Measurements from ENCODE around the gene ADORA2A. TPM values are rescaled to one million over a fixed set of nuclear protein-coding genes. Genes with fewer than 3 reads are reported as not detected.

ADORA2A gene
- total and polyA plus RNA-seq, 2 of the 8 experiments (the other 6 are each of a cell fraction or from before 2014, with no cell fraction given): 7.1 to 20.3 TPM

GRCh38 chr22:24426851-24427499 is 424 bp upstream of the ADORA2A start:
- CTCF ChIA-PET (ENCODE audit: partially characterized antibody): interaction anchor here (0.5 to 3.4 kb wide), 9 partner anchors 9 to 342 kb away, joined by 3 to 33 read pairs (median 4); no protein-coding TSS in a partner anchor
- no peak overlapping the region for H4K5ac ChIP-seq (ENCODE audit: insufficient read length, low read depth, low read length)
- FAIRE-seq: no peak
- TF ChIP-seq SP2 (IDR thresholded peaks at IDR 0.05; ENCODE audit: low read length): no peak
- no peak for TF ChIP-seq CHD2 (IDR thresholded peaks at IDR 0.05; ENCODE audit: low read length)
- no peak for TF ChIP-seq USF2 (IDR thresholded peaks at IDR 0.05; ENCODE audit: low read length)
- no peak for TF ChIP-seq TBP (IDR thresholded peaks at IDR 0.05; ENCODE audit: low read depth, low read length)
- TF ChIP-seq ATF2 (IDR thresholded peaks at IDR 0.05; ENCODE audit: low read length): no peak
- TF ChIP-seq, protein P1, sequence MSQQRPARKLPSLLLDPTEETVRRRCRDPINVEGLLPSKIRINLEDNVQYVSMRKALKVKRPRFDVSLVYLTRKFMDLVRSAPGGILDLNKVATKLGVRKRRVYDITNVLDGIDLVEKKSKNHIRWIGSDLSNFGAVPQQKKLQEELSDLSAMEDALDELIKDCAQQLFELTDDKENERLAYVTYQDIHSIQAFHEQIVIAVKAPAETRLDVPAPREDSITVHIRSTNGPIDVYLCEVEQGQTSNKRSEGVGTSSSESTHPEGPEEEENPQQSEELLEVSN (IDR thresholded peaks at IDR 0.05): no peak
- no peak for TF ChIP-seq GTF2F1 (IDR thresholded peaks at IDR 0.05; ENCODE audit: borderline replicate concordance, low read depth, low read length)
- TF ChIP-seq ATF3 (IDR thresholded peaks at IDR 0.05; ENCODE audit: insufficient read depth, low read depth, low read length): no peak

More at GRCh38 chr22:24426851-24427499, 424 bp upstream of the ADORA2A start:
- no peak for DNase-seq (ENCODE audit: low read depth in 1 of 2, low spot score in 2 of 2)
- no peak overlapping the region for H3K56ac ChIP-seq (replicated peaks; ENCODE audit: insufficient read length, low read depth, low read length)
- H3K4me3 ChIP-seq (ENCODE audit: extremely low read depth in 1 of 4, insufficient read depth in 2 of 4, low read depth in 3 of 4, low read length in 4 of 4): no peak overlapping the region
- H3K27me3 ChIP-seq (replicated peaks in 1 of 4; ENCODE audit: control insufficient read depth in 3 of 4, extremely low read depth in 1 of 4, insufficient read depth in 3 of 4, low read length in 3 of 4): peaks cover 3 to 23% (median 15%) of the 10 kb centered on the region in 4 experiments
- POLR2A ChIA-PET (ENCODE audit: partially characterized antibody): interaction anchor here (0.9 to 1.7 kb wide), 2 partner anchors 17 to 128 kb away, joined by 3 to 4 read pairs; partner anchors contain the start of gene GUCD1
- H2BK120ac ChIP-seq (replicated peaks; ENCODE audit: low read depth, low read length): no peak overlapping the region
- H3K36me3 ChIP-seq (ENCODE audit: control insufficient read depth in 2 of 4, insufficient read depth in 4 of 4, low read length in 3 of 4): no peaks in the 10 kb centered on the region
- WGBS, 2 experiments (ENCODE audit: extremely low coverage in 1 of 2, insufficient coverage in 1 of 2, insufficient read length in 1 of 2, insufficient replicate concordance in 2 of 2, low coverage in 1 of 2, low lambda C conversion rate in 2 of 2, missing lambda C conversion rate in 1 of 2): 89% methylated on average over 16 of the region's 19 CpGs; no CpG with 5 or more reads in 1 of the 2 experiments
- H2BK20ac ChIP-seq (ENCODE audit: low read length): no peak overlapping the region
- H2BK15ac ChIP-seq (ENCODE audit: low read length): no peak overlapping the region
- H3K23ac ChIP-seq (ENCODE audit: insufficient read length): no peak overlapping the region
- no peaks in the 10 kb centered on the region for H4K20me1 ChIP-seq (replicated peaks in 1 of 2; ENCODE audit: control insufficient read depth in 1 of 2, insufficient read depth in 2 of 2, low read length in 2 of 2)
- H3K79me1 ChIP-seq (ENCODE audit: low read depth, low read length): no peaks in the 10 kb centered on the region
- no peak overlapping the region; the same call in none of the 2 replicates for H2BK5ac ChIP-seq (ENCODE audit: low read depth, low read length)
- H2AK5ac ChIP-seq (ENCODE audit: low read depth, low read length): no peak overlapping the region
- H3K4ac ChIP-seq (replicated peaks; ENCODE audit: insufficient read length, low read depth, low read length): no peak overlapping the region
- H3K79me2 ChIP-seq (ENCODE audit: control insufficient read depth in 1 of 2, insufficient read depth in 2 of 2, low read length in 2 of 2): no peaks in the 10 kb centered on the region
- H3K4me1 ChIP-seq (replicated peaks in 1 of 4; ENCODE audit: control insufficient read depth in 3 of 4, insufficient read depth in 4 of 4, low read length in 3 of 4): peaks cover 4 to 11% (median 9%) of the 10 kb centered on the region in 4 experiments; a peak in 6 of 7 replicates
- H3K9ac ChIP-seq (replicated peaks in 1 of 4; ENCODE audit: extremely low read depth in 1 of 4, low read depth in 3 of 4, low read length in 3 of 4): no peak overlapping the region
- H4K91ac ChIP-seq (replicated peaks; ENCODE audit: insufficient read length, low read length): no peak overlapping the region
- H3K27ac ChIP-seq (ENCODE audit: low read depth, low read length): no peak overlapping the region
- H3K18ac ChIP-seq (ENCODE audit: extremely low read depth, low read length): no peak overlapping the region
- H3K23me2 ChIP-seq (ENCODE audit: low read depth, low read length): peaks cover 6% of the 10 kb centered on the region; the same call in 1 of the 2 replicates
- H3K9me3 ChIP-seq (ENCODE audit: insufficient read depth in 2 of 2, low read depth in 1 of 2, low read length in 1 of 2): no peaks in the 10 kb centered on the region
- no peak overlapping the region for H3K4me2 ChIP-seq (ENCODE audit: insufficient read depth in 1 of 2, low read depth in 2 of 2, low read length in 2 of 2)
- H2AFZ ChIP-seq (ENCODE audit: low read length): no peak overlapping the region
- H3K14ac ChIP-seq (ENCODE audit: insufficient read length): no peak overlapping the region
- H2BK12ac ChIP-seq (ENCODE audit: low read depth, low read length): no peak overlapping the region
- peak overlapping the region; percentile 14; the same call in 1 of the 2 replicates for H4K8ac ChIP-seq (ENCODE audit: extremely low read depth, insufficient read depth, low read length)
